ENCODE measurements around the gene RAB40A. TPM values are rescaled to one million over a fixed set of nuclear protein-coding genes. Genes with fewer than 3 reads are reported as not detected.
"Not testable (repeated sequence)": the region's sequence is repeated elsewhere in the genome, so short reads cannot be mapped to it uniquely, and the experiment has no call there.

Gene RAB40A
- total RNA-seq, 1 experiment from 2014 or later = not detected

GRCh38 chrX:103524747-103525146 is 5.5 kb upstream of the RAB40A start:
- no peak for DNase-seq (ENCODE audit: low read depth)

- no peak for DNase-seq (ENCODE audit: low read depth)
Measured at GRCh38 chrX:103523605-103524004, 4.3 kb upstream of the RAB40A start.

GRCh38 chrX:103520386-103520785 is 1.1 kb upstream of the RAB40A start:
- DNase-seq (ENCODE audit: low read depth) = peak; percentile 44

GRCh38 chrX:103518571-103518970 is 718 bp downstream of the RAB40A start:
- no peak for DNase-seq (ENCODE audit: low read depth)

GRCh38 chrX:103517246-103517645 is 2.0 kb downstream of the RAB40A start:
- peak; percentile 51 for DNase-seq (ENCODE audit: low read depth)

- DNase-seq (ENCODE audit: low read depth) = no peak
Measured at GRCh38 chrX:103513476-103514108, 5.7 kb downstream of the RAB40A start.

GRCh38 chrX:103513067-103513466 is 6.2 kb downstream of the RAB40A start:
- DNase-seq (ENCODE audit: low read depth) = no peak

- DNase-seq (ENCODE audit: low read depth) = no peak
Measured at GRCh38 chrX:103510031-103510430, 9.3 kb downstream of the RAB40A start.

- DNase-seq (ENCODE audit: low read depth) = no peak
Measured at GRCh38 chrX:103503853-103504207, 15.5 kb downstream of the RAB40A start.

GRCh38 chrX:103503163-103503852 is 16.0 kb downstream of the RAB40A start:
- DNase-seq (ENCODE audit: low read depth) = peak; percentile 17

GRCh38 chrX:103498786-103499185 is 20.5 kb downstream of the RAB40A start:
- peak; percentile 0 for DNase-seq (ENCODE audit: low read depth)

- DNase-seq (ENCODE audit: low read depth) = no peak
Measured at GRCh38 chrX:103495786-103496185, 23.5 kb downstream of the RAB40A start.

GRCh38 chrX:103493578-103493977 is 25.7 kb downstream of the RAB40A start:
- not testable (repeated sequence) for DNase-seq (ENCODE audit: low read depth)

- DNase-seq (ENCODE audit: low read depth) = peak; percentile 27
Measured at GRCh38 chrX:103489733-103490132, 29.6 kb downstream of the RAB40A start.

GRCh38 chrX:103488794-103489193 is 30.5 kb downstream of the RAB40A start:
- no peak for DNase-seq (ENCODE audit: low read depth)

- DNase-seq (ENCODE audit: low read depth) = peak; percentile 1
Measured at GRCh38 chrX:103488332-103488731, 31.0 kb downstream of the RAB40A start.

GRCh38 chrX:103483720-103484119 is 35.6 kb downstream of the RAB40A start:
- DNase-seq (ENCODE audit: low read depth) = no peak

- no peak for DNase-seq (ENCODE audit: low read depth)
Measured at GRCh38 chrX:103480526-103480925, 38.8 kb downstream of the RAB40A start.

GRCh38 chrX:103477496-103477895 is 41.8 kb downstream of the RAB40A start:
- no peak for DNase-seq (ENCODE audit: low read depth)

GRCh38 chrX:103475381-103475780 is 43.9 kb downstream of the RAB40A start:
- DNase-seq (ENCODE audit: low read depth) = no peak

GRCh38 chrX:103469977-103470376 is 49.3 kb downstream of the RAB40A start:
- not testable (repeated sequence) for DNase-seq (ENCODE audit: low read depth)

- no peak for DNase-seq (ENCODE audit: low read depth)
Measured at GRCh38 chrX:103467887-103468286, 51.4 kb downstream of the RAB40A start.

GRCh38 chrX:103467156-103467555 is 52.1 kb downstream of the RAB40A start:
- DNase-seq (ENCODE audit: low read depth) = no peak

Measured in HT1080 (cell line).